Vagina (tissue), 2 donors: ENCODE results near the gene LKAAEAR1. TPM values are rescaled to one million over a fixed set of nuclear protein-coding genes. Genes with fewer than 3 reads are reported as not detected.

ENCODE experiments used
- DNase-seq, 2 donors: peaks; one replicate each; pipeline ENCODE4 v3.0.0-alpha.2; 2017; ENCODE audit errors: extremely low spot score in 2 of 2
- H3K27ac ChIP-seq: fragments of 200-600 bp; sonication (generic); one replicate; pipeline ENCODE4 v1.5.1; 2019
- H3K27me3 ChIP-seq: fragments of 200-600 bp; sonication (generic); one replicate; pipeline ENCODE4 v1.5.1; 2019
- H3K36me3 ChIP-seq, 2 donors: fragments of 200-600 bp; sonication (generic); one replicate each; pipeline ENCODE4 v1.5.1; 2017 to 2019
- H3K4me1 ChIP-seq: fragments of 200-600 bp; sonication (generic); one replicate; pipeline ENCODE4 v1.5.1; 2019
- H3K4me3 ChIP-seq, 2 donors: fragments of 200-600 bp; sonication (generic); 1 replicate in 1 of 2; 2 replicates in 1 of 2; pipeline ENCODE4 v1.5.1; 2016 to 2019
- H3K9me3 ChIP-seq: fragments of 200-600 bp; sonication (generic); one replicate; pipeline ENCODE4 v1.5.1; 2019
- POLR2A ChIP-seq, 2 donors: fragments of 450-650 bp; IDR thresholded peaks; one replicate each; pipeline ENCODE4 v1.6.1; 2017; ENCODE audit warnings: antibody characterized with exemption in 2 of 2, mild to moderate bottlenecking in 2 of 2, moderate library complexity in 2 of 2
- POLR2AphosphoS5 ChIP-seq, 2 donors: sonication (generic); formaldehyde crosslinking; IDR thresholded peaks; one replicate each; pipeline ENCODE4 v1.9.0; 2017; ENCODE audit warnings: antibody characterized with exemption in 2 of 2, mild to moderate bottlenecking in 2 of 2, low read depth in 1 of 2; ENCODE audit not compliant: insufficient read depth in 1 of 2
- intact Hi-C: fragments of 100-400 bp; cut with DNase I; formaldehyde crosslinking; loops from one replicate; pipeline ENCODE4 v1.15.1; 2023
- total RNA-seq: library from RNA; depleted of rRNA; stranded (reverse); fragments of >200 nt; gene quantifications from one replicate; pipeline ENCODE4 v1.2.3, GENCODE V29; 2016
- TF ChIP-seq, protein P1 (sequence below), 3 experiments: fragments of 450-650 bp in 2 of 3; fragments of 200-600 bp in 1 of 3; sonication (generic) in 1 of 3; IDR thresholded peaks; one replicate each; pipeline ENCODE4 v1.5.1; 2017 to 2019; ENCODE audit warnings: antibody characterized with exemption in 3 of 3, mild to moderate bottlenecking in 2 of 3, moderate library complexity in 2 of 3

The LKAAEAR1 gene
- total RNA-seq, 1 donor from 2014 or later: not detected

DNA sequence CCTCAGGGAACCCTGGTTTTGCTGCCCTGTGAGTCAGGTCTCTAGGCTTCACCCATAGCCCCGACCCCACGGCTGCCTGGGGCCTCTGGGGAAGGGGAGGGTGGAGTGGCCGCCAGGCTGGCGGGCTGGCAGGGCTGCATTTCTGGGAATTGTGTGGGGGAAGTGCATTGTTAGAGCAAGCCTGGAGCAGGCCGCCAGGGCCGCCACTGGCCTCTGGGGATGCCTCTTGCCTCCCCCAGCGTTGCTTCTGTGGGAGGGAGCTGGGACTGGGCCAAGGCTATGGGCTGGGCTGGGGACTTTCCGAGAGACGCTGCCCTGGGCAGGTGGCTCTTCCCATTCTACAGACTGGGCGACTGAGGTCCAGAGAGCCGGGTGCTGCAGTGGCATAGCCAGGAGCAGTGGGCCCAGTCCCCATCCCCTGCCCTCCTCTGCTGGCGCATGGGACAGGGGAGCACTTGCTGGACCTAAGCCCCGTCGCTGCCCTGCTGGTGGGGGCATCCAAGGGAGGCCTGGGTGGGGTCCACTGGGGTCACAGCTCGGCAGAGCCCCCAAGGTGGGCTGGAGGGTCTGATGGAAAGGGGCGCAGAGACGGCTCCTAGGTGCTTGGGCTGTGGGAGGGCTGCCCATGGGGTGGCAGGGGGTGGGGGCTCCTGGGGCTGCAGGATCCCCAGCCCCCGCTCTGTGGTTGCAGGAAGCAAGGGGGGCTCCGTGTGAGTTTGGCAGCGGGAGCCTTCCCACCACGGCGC lies 28.1 kb downstream of the LKAAEAR1 start:
- Histone ChIP-seq H3K4me3 (no peak overlapping the region), H3K27ac (no peak overlapping the region), H3K27me3 (peaks cover 6% of the 10 kb centered on the region), H3K4me1 (peaks cover 28% of the 10 kb centered on the region), H3K9me3 (no peaks in the 10 kb centered on the region), H3K36me3 (no peaks in the 10 kb centered on the region)
- DNase-seq: no peak
- TF ChIP-seq POLR2AphosphoS5 (IDR thresholded peaks at IDR 0.05; ENCODE audit: insufficient read depth in 1 of 2, low read depth in 1 of 2): no peak
- TF ChIP-seq, protein P1, sequence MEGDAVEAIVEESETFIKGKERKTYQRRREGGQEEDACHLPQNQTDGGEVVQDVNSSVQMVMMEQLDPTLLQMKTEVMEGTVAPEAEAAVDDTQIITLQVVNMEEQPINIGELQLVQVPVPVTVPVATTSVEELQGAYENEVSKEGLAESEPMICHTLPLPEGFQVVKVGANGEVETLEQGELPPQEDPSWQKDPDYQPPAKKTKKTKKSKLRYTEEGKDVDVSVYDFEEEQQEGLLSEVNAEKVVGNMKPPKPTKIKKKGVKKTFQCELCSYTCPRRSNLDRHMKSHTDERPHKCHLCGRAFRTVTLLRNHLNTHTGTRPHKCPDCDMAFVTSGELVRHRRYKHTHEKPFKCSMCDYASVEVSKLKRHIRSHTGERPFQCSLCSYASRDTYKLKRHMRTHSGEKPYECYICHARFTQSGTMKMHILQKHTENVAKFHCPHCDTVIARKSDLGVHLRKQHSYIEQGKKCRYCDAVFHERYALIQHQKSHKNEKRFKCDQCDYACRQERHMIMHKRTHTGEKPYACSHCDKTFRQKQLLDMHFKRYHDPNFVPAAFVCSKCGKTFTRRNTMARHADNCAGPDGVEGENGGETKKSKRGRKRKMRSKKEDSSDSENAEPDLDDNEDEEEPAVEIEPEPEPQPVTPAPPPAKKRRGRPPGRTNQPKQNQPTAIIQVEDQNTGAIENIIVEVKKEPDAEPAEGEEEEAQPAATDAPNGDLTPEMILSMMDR (IDR thresholded peaks at IDR 0.05): no peak
- TF ChIP-seq POLR2A (IDR thresholded peaks at IDR 0.05): no peak
- intact Hi-C loops: no loop called here

DNA sequence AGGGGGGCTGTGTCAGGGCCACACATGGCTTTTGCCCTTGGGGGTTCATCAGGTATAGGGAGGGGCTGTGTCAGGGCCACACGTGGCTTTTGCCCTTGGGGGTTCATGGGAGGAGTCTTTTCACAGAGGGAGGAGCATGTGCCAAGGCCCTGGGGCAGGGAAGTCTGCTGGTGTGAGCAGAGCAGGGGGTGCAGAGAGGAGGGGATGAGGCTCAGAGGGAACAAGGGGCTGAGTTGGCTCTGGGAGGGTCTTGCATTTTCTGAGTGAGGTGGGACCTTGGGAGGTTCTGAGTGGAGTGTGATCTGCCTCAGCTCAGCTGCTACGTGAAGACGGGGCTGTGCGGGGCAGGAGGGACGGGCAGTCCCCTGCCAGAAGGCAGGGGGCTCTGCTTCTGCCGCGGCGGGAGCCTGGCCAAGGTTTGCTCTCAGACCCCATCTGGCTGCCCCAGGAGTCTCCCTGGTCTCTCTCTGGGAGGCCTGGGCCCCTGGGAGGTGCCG lies 28.8 kb downstream of the LKAAEAR1 start:
- TF ChIP-seq, protein P1 (IDR thresholded peaks at IDR 0.05): no peak
- TF ChIP-seq POLR2AphosphoS5 (IDR thresholded peaks at IDR 0.05; ENCODE audit: insufficient read depth in 1 of 2, low read depth in 1 of 2) (no peak), POLR2A (IDR thresholded peaks at IDR 0.05) (no peak)
- H3K27me3 ChIP-seq: peaks cover 8% of the 10 kb centered on the region

DNA sequence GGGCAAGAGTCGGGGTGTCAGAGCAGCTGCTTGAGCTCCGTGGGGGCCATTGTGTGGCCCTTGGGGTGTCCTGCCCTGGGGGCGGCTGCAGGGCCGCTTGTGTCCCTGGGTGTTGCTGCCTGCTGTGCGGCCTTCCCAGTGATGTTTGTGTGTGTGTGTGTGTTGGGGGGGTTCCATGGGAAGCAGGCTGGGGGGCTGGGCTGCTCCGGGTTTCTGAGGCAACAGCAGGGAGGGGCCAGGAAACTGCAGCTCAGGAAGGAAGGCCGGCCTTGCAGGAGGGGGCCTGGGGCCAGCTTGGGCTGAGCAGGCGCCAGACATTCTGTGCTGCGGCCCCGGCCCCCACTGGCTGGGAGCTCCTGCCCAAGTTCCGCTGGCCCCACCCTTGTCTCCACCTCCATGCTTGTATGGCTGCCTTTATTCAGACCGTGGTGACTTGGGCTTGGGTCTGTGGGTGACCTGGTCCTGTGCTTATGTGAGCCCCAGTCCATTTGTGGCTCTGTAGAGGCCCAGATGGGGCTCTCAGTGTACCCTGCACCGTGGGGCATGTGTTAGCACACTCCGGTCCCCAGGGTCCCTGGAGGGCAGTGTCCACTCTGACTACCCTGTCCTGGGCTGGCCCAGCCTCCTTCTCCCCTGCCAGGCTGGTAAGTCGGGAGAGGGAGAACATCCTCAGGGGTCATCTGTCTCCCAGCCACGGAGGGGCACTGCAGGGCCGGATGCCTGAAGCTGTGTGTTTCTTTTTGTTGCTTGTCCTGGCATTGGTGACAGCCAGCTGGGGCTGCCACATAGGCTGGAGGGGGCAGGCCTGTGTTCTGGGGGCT lies 30.1 kb downstream of the LKAAEAR1 start:
- peaks cover 33% of the 10 kb centered on the region for H3K4me1 ChIP-seq
- no peaks in the 10 kb centered on the region for H3K9me3 ChIP-seq
- H3K4me3 ChIP-seq: no peak overlapping the region
- intact Hi-C loops: no loop called here
- no peaks in the 10 kb centered on the region for H3K36me3 ChIP-seq
- no peak for DNase-seq
- H3K27me3 ChIP-seq: peaks cover 8% of the 10 kb centered on the region
- TF ChIP-seq POLR2A (IDR thresholded peaks at IDR 0.05) (no peak), POLR2AphosphoS5 (IDR thresholded peaks at IDR 0.05; ENCODE audit: insufficient read depth in 1 of 2, low read depth in 1 of 2) (peak; percentile 18 to 45)
- TF ChIP-seq, protein P1 (IDR thresholded peaks at IDR 0.05): no peak
- H3K27ac ChIP-seq: no peak overlapping the region

More for the DNA sequence above, 28.8 kb downstream of the LKAAEAR1 start:
- no peaks in the 10 kb centered on the region for H3K9me3 ChIP-seq
- no peak overlapping the region for H3K27ac ChIP-seq
- peaks cover 28% of the 10 kb centered on the region for H3K4me1 ChIP-seq
- intact Hi-C loops: no loop called here
- H3K4me3 ChIP-seq: no peak overlapping the region
- DNase-seq: no peak
- no peaks in the 10 kb centered on the region for H3K36me3 ChIP-seq

DNA sequence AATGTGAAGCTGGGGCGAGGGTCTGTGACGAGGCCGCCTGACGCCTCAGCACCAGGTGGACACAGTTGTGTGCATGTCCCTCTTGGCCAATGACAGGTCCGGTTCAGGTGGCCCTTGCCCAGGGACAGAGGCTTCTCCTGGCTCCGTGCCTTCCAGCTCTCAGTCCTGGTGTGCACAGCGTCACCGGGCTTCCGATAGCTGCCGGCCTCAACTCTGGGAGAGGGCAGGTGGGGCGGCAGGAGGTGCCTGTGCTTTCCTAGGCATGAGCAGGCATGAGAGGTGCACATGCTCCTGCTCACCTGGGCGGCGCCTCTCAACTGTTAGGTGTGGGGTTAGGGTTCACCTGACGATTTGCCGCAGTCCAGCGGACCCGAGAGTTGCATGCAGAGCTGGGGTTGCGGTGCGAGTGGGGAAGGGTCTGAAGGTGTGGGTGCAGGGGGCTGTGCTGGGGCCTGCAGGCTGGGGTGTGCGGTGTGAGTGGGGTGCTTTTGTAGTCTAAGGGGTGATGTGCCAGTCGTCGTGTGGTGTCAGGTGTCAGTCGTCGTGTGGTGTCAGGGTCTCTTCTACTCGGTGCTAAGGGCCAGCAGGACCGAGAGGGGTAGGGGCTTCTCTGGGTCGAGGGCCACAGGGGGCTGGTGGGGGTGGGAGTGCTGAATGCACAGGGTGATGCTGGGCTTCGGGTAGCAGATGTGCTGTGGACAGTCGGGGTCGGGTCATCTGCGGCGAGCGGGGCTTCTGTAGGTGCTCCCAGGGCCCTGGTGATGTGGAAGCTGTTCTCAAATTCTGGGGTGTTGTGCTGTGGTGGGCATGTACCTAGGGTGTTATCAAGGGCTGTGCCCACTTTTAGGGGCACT lies 31.0 kb downstream of the LKAAEAR1 start:
- Histone ChIP-seq H3K4me3 (no peak overlapping the region), H3K27me3 (peaks cover 8% of the 10 kb centered on the region)
- intact Hi-C loops: no loop called here

More for the DNA sequence above, 31.0 kb downstream of the LKAAEAR1 start:
- H3K27ac ChIP-seq: no peak overlapping the region
- no peak for DNase-seq
- no peaks in the 10 kb centered on the region for H3K9me3 ChIP-seq
- TF ChIP-seq POLR2AphosphoS5 (IDR thresholded peaks at IDR 0.05; ENCODE audit: insufficient read depth in 1 of 2, low read depth in 1 of 2) (no peak), POLR2A (IDR thresholded peaks at IDR 0.05) (no peak)
- TF ChIP-seq, protein P1 (IDR thresholded peaks at IDR 0.05): no peak
- H3K4me1 ChIP-seq: peaks cover 38% of the 10 kb centered on the region
- no peaks in the 10 kb centered on the region for H3K36me3 ChIP-seq
